Neural progenitor cell (in vitro differentiated cells): ENCODE data around the gene AHR. TPM values are rescaled to one million over a fixed set of nuclear protein-coding genes. Genes with fewer than 3 reads are reported as not detected.

Source experiments
- DNase-seq: peaks from one replicate; pipeline ENCODE4 v3.0.0-alpha.2; 2016; ENCODE audit warnings: low spot score
- H2AFZ ChIP-seq: fragments of 200-600 bp; sonication (generic); replicated peaks from 2 replicates; pipeline ENCODE4 v1.6.1; 2016; ENCODE audit warnings: antibody characterized with exemption
- H3F3A ChIP-seq: fragments of 200-600 bp; sonication (generic); 2 replicates; pipeline ENCODE4 v1.6.1; 2016; ENCODE audit warnings: antibody characterized with exemption, low read depth
- H3K27ac ChIP-seq: fragments of 200-600 bp; sonication (generic); 2 replicates; pipeline ENCODE4 v1.5.1; 2016; ENCODE audit warnings: mild to moderate bottlenecking
- H3K27me3 ChIP-seq: fragments of 200-600 bp; sonication (generic); 2 replicates; pipeline ENCODE4 v1.6.1; 2016; ENCODE audit warnings: mild to moderate bottlenecking, moderate library complexity
- H3K36me3 ChIP-seq: fragments of 200-600 bp; sonication (generic); 2 replicates; pipeline ENCODE4 v1.5.1; 2016
- H3K4me1 ChIP-seq: fragments of 200-600 bp; sonication (generic); 2 replicates; pipeline ENCODE4 v1.6.1; 2016; ENCODE audit warnings: mixed run types
- H3K4me2 ChIP-seq: fragments of 200-600 bp; sonication (generic); 2 replicates; pipeline ENCODE4 v1.6.1; 2016
- H3K4me3 ChIP-seq: fragments of 200-600 bp; sonication (generic); 2 replicates; pipeline ENCODE4 v1.5.1; 2016
- H3K79me2 ChIP-seq: fragments of 200-600 bp; sonication (generic); 2 replicates; pipeline ENCODE4 v1.6.1; 2016; ENCODE audit warnings: low read depth
- H3K9ac ChIP-seq: fragments of 200-600 bp; sonication (generic); 2 replicates; pipeline ENCODE4 v1.6.1; 2016
- H3K9me3 ChIP-seq: fragments of 200-600 bp; sonication (generic); 2 replicates; pipeline ENCODE4 v1.5.1; 2016; ENCODE audit warnings: low read depth
- H4K20me1 ChIP-seq: fragments of 200-600 bp; sonication (generic); 2 replicates; pipeline ENCODE4 v1.6.1; 2016; ENCODE audit warnings: low read depth
- H3K27ac Mint-ChIP-seq: 3 replicates; pipeline ENCODE4 v1.8.0; 2021; ENCODE audit warnings: mixed read lengths
- H3K27me3 Mint-ChIP-seq: 2 replicates; pipeline ENCODE4 v1.8.0; 2022; ENCODE audit warnings: low read depth, mild to moderate bottlenecking, inconsistent platforms, moderate library complexity, mixed read lengths; ENCODE audit not compliant: insufficient read depth
- H3K36me3 Mint-ChIP-seq: 3 replicates; pipeline ENCODE4 v1.8.0; 2021; ENCODE audit warnings: mixed read lengths
- H3K4me1 Mint-ChIP-seq: 3 replicates; pipeline ENCODE4 v1.8.0; 2021; ENCODE audit warnings: mixed read lengths
- H3K4me3 Mint-ChIP-seq: 3 replicates; pipeline ENCODE4 v1.8.0; 2021; ENCODE audit warnings: mild to moderate bottlenecking, moderate library complexity, mixed read lengths
- H3K9me3 Mint-ChIP-seq: 3 replicates; pipeline ENCODE4 v1.8.0; 2020; ENCODE audit warnings: mixed read lengths
- CTCF ChIP-seq: fragments of 200-600 bp; sonication (generic); IDR thresholded peaks from 2 replicates; pipeline ENCODE4 v1.5.1; 2017; ENCODE audit warnings: antibody characterized with exemption, mild to moderate bottlenecking
- EZH2 ChIP-seq: fragments of 200-600 bp; sonication (generic); IDR thresholded peaks from 2 replicates; pipeline ENCODE4 v1.6.1; 2017; ENCODE audit warnings: antibody characterized with exemption, mild to moderate bottlenecking, moderate library complexity
- EZH2phosphoT487 ChIP-seq: fragments of 200-600 bp; sonication (generic); IDR thresholded peaks from 2 replicates; pipeline ENCODE4 v1.6.1; 2017; ENCODE audit warnings: antibody characterized with exemption
- total RNA-seq: library from RNA; depleted of rRNA; stranded (reverse); fragments of >200 nt; gene quantifications from 2 replicates; pipeline ENCODE4 v1.2.3, GENCODE V29; 2015; ENCODE audit warnings: low replicate concordance

The AHR gene
- total RNA-seq, 1 donor from 2014 or later, result 5.7 TPM

GRCh38 chr7:17301471-17302456 is 3.3 kb downstream of the AHR start:
- H3K27me3 ChIP-seq, result peaks cover 24% of the 10 kb centered on the region
- peaks cover 4% of the 10 kb centered on the region for H3K4me1 ChIP-seq
- peaks cover 10% of the 10 kb centered on the region for H3K79me2 ChIP-seq
- H3F3A ChIP-seq, result no peaks in the 10 kb centered on the region
- no peak for TF ChIP-seq EZH2
- peak; percentile 72 for TF ChIP-seq CTCF
- no peak for TF ChIP-seq EZH2phosphoT487
- peak; percentile 43 for DNase-seq
- Mint-ChIP-seq H3K9me3 (no peaks in the 10 kb centered on the region), H3K4me3 (no peak overlapping the region), H3K36me3 (no peaks in the 10 kb centered on the region), H3K4me1 (peaks cover 8% of the 10 kb centered on the region), H3K27ac (no peak overlapping the region), H3K27me3 (peaks cover 10% of the 10 kb centered on the region)
- H3K9me3 ChIP-seq, result no peaks in the 10 kb centered on the region
- no peak overlapping the region for H3K4me3 ChIP-seq
- H3K4me2 ChIP-seq, result no peak overlapping the region
- H3K9ac ChIP-seq, result no peak overlapping the region
- H2AFZ ChIP-seq, result no peak overlapping the region
- H3K36me3 ChIP-seq, result no peaks in the 10 kb centered on the region
- no peaks in the 10 kb centered on the region for H4K20me1 ChIP-seq
- no peak overlapping the region for H3K27ac ChIP-seq

GRCh38 chr7:17302575-17303142 is 4.2 kb downstream of the AHR start:
- Histone ChIP-seq H3K4me2 (no peak overlapping the region), H4K20me1 (no peaks in the 10 kb centered on the region), H3K9ac (no peak overlapping the region), H3K27me3 (peaks cover 24% of the 10 kb centered on the region), H3K36me3 (no peaks in the 10 kb centered on the region), H3K79me2 (peaks cover 10% of the 10 kb centered on the region), H3K9me3 (no peaks in the 10 kb centered on the region), H3K4me1 (peaks cover 4% of the 10 kb centered on the region), H3F3A (no peaks in the 10 kb centered on the region), H2AFZ (no peak overlapping the region), H3K27ac (no peak overlapping the region), H3K4me3 (no peak overlapping the region)
- no peak for TF ChIP-seq CTCF
- TF ChIP-seq EZH2phosphoT487, result no peak
- no peak for TF ChIP-seq EZH2
- no peaks in the 10 kb centered on the region for H3K9me3 Mint-ChIP-seq
- H3K27ac Mint-ChIP-seq, result no peak overlapping the region
- DNase-seq, result no peak
- H3K4me3 Mint-ChIP-seq, result no peak overlapping the region
- peaks cover 8% of the 10 kb centered on the region for H3K27me3 Mint-ChIP-seq
- H3K4me1 Mint-ChIP-seq, result peaks cover 8% of the 10 kb centered on the region
- H3K36me3 Mint-ChIP-seq, result no peaks in the 10 kb centered on the region

GRCh38 chr7:17304926-17305325 is 6.5 kb downstream of the AHR start:
- H3K9ac ChIP-seq, result no peak overlapping the region
- H3K4me3 ChIP-seq, result no peak overlapping the region
- H3K79me2 ChIP-seq, result peaks cover 10% of the 10 kb centered on the region
- Mint-ChIP-seq H3K27me3 (peaks cover under 1% of the 10 kb centered on the region), H3K9me3 (no peaks in the 10 kb centered on the region), H3K36me3 (no peaks in the 10 kb centered on the region), H3K4me3 (no peak overlapping the region), H3K4me1 (peaks cover 4% of the 10 kb centered on the region), H3K27ac (no peak overlapping the region)
- TF ChIP-seq EZH2phosphoT487 (no peak), EZH2 (no peak), CTCF (no peak)
- H3K27me3 ChIP-seq, result peaks cover 11% of the 10 kb centered on the region
- no peaks in the 10 kb centered on the region for H4K20me1 ChIP-seq
- no peaks in the 10 kb centered on the region for H3F3A ChIP-seq
- DNase-seq, result no peak
- no peaks in the 10 kb centered on the region for H3K36me3 ChIP-seq
- no peak overlapping the region for H3K4me2 ChIP-seq
- no peaks in the 10 kb centered on the region for H3K9me3 ChIP-seq
- peaks cover 4% of the 10 kb centered on the region for H3K4me1 ChIP-seq
- H2AFZ ChIP-seq, result no peak overlapping the region
- H3K27ac ChIP-seq, result no peak overlapping the region
